ENCODE data around the gene LAGE3. TPM values are rescaled to one million over a fixed set of nuclear protein-coding genes. Genes with fewer than 3 reads are reported as not detected.

The LAGE3 gene
- total RNA-seq, 4 donors from 2014 or later = 3.0 to 28.4 (median 23.3) TPM; not detected in 1

DNA sequence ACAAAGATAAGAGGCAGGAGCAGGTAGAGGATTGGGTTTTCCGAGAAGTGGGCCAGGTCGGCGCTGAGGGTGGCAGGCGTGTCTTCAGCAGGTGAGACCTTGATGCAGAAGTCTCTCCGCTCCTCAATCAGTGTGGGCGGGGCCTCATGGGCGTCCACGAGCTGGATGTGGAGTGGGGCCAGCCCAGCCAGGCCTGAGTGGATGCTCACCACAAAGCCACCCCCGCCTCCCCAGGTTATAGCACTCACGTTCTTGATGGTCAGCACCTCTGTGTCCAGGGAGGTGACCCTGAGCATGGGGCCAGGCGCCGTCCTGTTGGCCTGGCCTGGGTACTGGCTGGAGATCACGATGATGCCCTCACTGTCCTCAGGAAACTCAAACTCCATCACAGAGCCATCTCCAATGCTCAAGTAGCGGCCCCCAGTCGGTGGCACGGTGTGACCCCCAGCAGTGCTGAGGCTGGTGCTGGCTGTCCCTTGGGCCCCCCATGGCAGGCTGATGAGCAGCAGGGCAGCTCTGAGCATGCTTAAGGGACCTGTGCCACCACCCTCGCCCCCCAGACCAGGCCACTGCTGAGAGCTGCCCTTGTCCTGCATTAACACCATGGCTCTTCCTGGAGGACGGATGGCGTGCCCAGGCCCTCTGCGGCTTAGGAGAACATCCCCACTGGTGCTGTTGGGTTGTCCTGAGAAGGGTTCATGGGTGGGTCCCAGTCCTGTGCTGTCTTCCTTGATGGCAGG is 9.4 kb upstream of the LAGE3 start:
- Histone ChIP-seq H3K4me1 (peaks cover 8 to 27% (median 13%) of the 10 kb centered on the region in 4 donors), H3K27me3 (no peaks in the 10 kb centered on the region), H3K9me3 (no peaks in the 10 kb centered on the region), H3K36me3 (no peaks in the 10 kb centered on the region), H3K4me3 (no peak overlapping the region), H3K27ac (no peak overlapping the region)
- TF ChIP-seq, protein P1, sequence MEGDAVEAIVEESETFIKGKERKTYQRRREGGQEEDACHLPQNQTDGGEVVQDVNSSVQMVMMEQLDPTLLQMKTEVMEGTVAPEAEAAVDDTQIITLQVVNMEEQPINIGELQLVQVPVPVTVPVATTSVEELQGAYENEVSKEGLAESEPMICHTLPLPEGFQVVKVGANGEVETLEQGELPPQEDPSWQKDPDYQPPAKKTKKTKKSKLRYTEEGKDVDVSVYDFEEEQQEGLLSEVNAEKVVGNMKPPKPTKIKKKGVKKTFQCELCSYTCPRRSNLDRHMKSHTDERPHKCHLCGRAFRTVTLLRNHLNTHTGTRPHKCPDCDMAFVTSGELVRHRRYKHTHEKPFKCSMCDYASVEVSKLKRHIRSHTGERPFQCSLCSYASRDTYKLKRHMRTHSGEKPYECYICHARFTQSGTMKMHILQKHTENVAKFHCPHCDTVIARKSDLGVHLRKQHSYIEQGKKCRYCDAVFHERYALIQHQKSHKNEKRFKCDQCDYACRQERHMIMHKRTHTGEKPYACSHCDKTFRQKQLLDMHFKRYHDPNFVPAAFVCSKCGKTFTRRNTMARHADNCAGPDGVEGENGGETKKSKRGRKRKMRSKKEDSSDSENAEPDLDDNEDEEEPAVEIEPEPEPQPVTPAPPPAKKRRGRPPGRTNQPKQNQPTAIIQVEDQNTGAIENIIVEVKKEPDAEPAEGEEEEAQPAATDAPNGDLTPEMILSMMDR (IDR thresholded peaks at IDR 0.05) = no peak
- TF ChIP-seq EP300 (IDR thresholded peaks at IDR 0.05; ENCODE audit: low read depth) (no peak), POLR2A (IDR thresholded peaks at IDR 0.05) (no peak), POLR2AphosphoS5 (IDR thresholded peaks at IDR 0.05) (no peak)
- 86% methylated on average over 19 of the region's 20 CpGs; no CpG with 5 or more reads in 1 of the 2 donors for WGBS, 2 donors (ENCODE audit: low coverage in 1 of 2)
- intact Hi-C loops (cut with DNase I; ENCODE audit: low total_unique reads) (no loop called here), in situ Hi-C loops (cut with MboI; ENCODE audit: low pct_ligation_motif_present in 1 of 4, low pct_unique_long_range_greater_than_20kb in 1 of 4, low sequenced_read_pairs in 3 of 4) (no loop called here)
- no peak for DNase-seq

DNA sequence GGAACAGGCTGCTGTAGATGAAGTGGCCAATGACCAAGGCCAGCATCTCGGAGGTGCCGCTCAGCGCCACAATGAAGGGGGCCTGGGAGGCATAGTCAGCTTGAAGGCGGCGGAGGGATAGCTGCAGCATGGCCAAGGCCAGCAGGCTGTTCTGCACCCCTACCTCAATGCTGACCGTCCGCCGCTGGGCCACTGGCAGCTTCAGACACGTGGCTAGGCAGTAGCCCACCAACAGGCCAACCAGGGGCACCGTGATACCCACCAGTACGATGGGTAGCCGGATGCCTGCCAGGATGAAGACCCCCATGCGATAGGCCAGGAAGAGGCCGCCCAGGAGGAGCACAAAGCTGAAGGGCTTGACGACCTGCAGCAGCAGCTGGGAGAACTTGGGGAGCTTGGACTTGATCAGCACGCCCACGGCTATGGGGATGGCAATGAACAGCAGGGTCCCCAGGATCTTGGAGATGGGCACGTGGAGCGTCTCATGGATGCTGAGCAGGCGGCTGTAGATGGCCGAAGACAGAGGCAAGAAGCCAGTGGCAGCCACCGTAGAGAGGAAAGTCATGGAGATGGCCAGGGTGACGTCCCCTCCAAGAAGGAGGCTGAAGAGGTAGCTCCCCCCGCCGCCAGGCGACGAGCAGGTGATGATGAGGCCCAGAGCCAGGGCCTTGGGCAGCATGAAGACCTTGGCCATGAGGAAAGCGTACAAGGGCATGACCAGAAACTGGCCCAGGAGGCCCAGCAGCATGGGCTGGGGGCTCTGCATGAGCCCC is 8.6 kb upstream of the LAGE3 start:
- 89% methylated on average over 28 of the region's 28 CpGs; no CpG with 5 or more reads in 1 of the 2 donors for WGBS, 2 donors (ENCODE audit: low coverage in 1 of 2)
- peak overlapping the region; percentile 87 to 95 (median 90) for H3K27ac ChIP-seq
- TF ChIP-seq EP300 (IDR thresholded peaks at IDR 0.05; ENCODE audit: low read depth) = no peak
- TF ChIP-seq POLR2AphosphoS5 (IDR thresholded peaks at IDR 0.05) = no peak
- H3K4me3 ChIP-seq = no peak overlapping the region
- no peaks in the 10 kb centered on the region for H3K9me3 ChIP-seq
- H3K4me1 ChIP-seq = peaks cover 8 to 27% (median 13%) of the 10 kb centered on the region in 4 donors
- H3K36me3 ChIP-seq = no peaks in the 10 kb centered on the region
- intact Hi-C loops (cut with DNase I; ENCODE audit: low total_unique reads) = no loop called here
- in situ Hi-C loops (cut with MboI; ENCODE audit: low pct_ligation_motif_present in 1 of 4, low pct_unique_long_range_greater_than_20kb in 1 of 4, low sequenced_read_pairs in 3 of 4) = no loop called here
- H3K27me3 ChIP-seq = no peaks in the 10 kb centered on the region
- DNase-seq = no peak

DNA sequence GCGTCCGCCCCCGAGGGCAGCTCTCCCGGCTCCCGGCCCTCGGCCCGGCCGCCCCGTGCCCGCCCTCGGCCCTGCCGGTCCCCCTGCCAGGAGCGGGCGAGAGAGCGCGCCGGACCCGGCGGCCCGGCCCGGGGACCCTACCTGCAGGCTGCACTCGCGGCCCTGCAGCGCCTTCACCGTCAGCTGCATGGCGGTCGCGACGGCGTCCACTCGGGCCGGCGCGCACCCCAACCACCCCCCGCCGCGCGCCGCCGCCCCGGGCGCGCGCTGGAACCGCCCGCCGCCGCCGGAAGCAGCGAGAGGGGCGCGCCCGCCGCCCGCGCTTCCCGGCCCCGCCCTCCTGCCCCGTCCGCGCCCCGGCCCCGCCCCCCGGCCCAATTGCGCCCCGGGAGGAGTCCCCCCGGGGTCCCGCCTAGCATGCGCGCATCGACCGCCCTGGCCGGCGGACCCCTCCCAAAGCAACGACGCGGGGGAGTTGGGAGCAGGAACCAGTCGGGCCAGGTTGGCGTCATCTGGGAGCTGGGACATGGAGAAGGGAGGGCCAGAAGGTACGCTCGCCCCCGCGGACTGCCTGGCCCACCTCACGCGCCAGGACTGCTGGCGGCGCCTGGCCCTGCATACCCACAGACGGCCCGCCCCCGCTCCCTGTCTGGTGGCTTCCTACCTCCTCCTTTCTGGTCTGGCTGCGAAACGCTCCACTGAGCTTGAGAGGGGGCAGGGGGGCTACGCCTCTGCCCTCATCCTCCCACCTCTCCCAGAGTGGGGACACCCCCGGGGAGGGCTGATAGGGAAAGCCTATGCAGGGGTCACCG is 7.5 kb upstream of the LAGE3 start, which contains the start of gene UBL4A:
TSS of gene UBL4A (minus strand) at position 220 of the 812 bp plus-strand sequence. CDS start at position 189, 31 bp downstream.
- Histone ChIP-seq H3K27ac (peak within 1 kb of the TSS; percentile 87 to 95 (median 92)), H3K9me3 (no peaks in the 10 kb centered on the region), H3K27me3 (no peaks in the 10 kb centered on the region), H3K36me3 (no peaks in the 10 kb centered on the region), H3K4me3 (peak within 1 kb of the TSS; percentile 49 to 81 (median 66)), H3K4me1 (peaks cover 8 to 27% (median 13%) of the 10 kb centered on the region in 4 donors)
- in situ Hi-C loops (cut with MboI; ENCODE audit: low pct_ligation_motif_present in 1 of 4, low pct_unique_long_range_greater_than_20kb in 1 of 4, low sequenced_read_pairs in 3 of 4) (no loop called here), intact Hi-C loops (cut with DNase I; ENCODE audit: low total_unique reads) (no loop called here)
- DNase-seq = peak; percentile 63
- TF ChIP-seq POLR2A (IDR thresholded peaks at IDR 0.05) (peak; percentile 44), EP300 (IDR thresholded peaks at IDR 0.05; ENCODE audit: low read depth) (no peak), POLR2AphosphoS5 (IDR thresholded peaks at IDR 0.05) (peak in 2 of 3 donors; percentile 4 to 37)
- TF ChIP-seq, protein P1 (IDR thresholded peaks at IDR 0.05) = no peak
- WGBS, 2 donors (ENCODE audit: low coverage in 1 of 2) = 59% methylated on average over 24 of the region's 95 CpGs; no CpG with 5 or more reads in 1 of the 2 donors

DNA sequence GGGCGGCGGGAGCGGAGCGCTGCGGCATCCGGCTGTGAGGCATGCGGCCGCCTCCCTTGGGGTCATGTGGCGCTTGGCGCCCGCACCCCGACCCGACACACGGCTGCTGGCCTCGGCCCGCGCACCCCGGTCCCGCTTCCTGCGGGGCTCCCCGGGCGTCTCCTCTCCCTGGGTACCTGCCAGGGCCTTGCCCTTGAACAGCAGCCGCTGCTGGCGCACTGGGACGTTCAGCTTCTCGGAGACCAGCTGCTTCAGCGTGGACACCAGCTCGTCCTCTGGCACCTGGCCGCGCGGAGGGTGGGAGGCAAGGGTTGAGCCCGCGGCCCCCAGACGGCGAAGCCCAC is 6.9 kb upstream of the LAGE3 start:
- Histone ChIP-seq H3K9me3 (no peaks in the 10 kb centered on the region), H3K4me1 (peaks cover 8 to 27% (median 13%) of the 10 kb centered on the region in 4 donors), H3K27me3 (no peaks in the 10 kb centered on the region), H3K4me3 (peak overlapping the region; percentile 49 to 81 (median 66)), H3K36me3 (no peaks in the 10 kb centered on the region), H3K27ac (peak overlapping the region; percentile 87 to 95 (median 92))
- WGBS, 2 donors (ENCODE audit: low coverage in 1 of 2) = 41% methylated on average over 26 of the region's 35 CpGs; no CpG with 5 or more reads in 1 of the 2 donors
- TF ChIP-seq POLR2A (IDR thresholded peaks at IDR 0.05) = peak; percentile 7
- no peak for TF ChIP-seq POLR2AphosphoS5 (IDR thresholded peaks at IDR 0.05)
- TF ChIP-seq, protein P1 (IDR thresholded peaks at IDR 0.05) = no peak
- TF ChIP-seq EP300 (IDR thresholded peaks at IDR 0.05; ENCODE audit: low read depth) = no peak
- intact Hi-C loops (cut with DNase I; ENCODE audit: low total_unique reads) (no loop called here), in situ Hi-C loops (cut with MboI; ENCODE audit: low pct_ligation_motif_present in 1 of 4, low pct_unique_long_range_greater_than_20kb in 1 of 4, low sequenced_read_pairs in 3 of 4) (no loop called here)
- DNase-seq = peak; percentile 43
